ENCODE results near the gene EFNA1.

Gene EFNA1

DNA sequence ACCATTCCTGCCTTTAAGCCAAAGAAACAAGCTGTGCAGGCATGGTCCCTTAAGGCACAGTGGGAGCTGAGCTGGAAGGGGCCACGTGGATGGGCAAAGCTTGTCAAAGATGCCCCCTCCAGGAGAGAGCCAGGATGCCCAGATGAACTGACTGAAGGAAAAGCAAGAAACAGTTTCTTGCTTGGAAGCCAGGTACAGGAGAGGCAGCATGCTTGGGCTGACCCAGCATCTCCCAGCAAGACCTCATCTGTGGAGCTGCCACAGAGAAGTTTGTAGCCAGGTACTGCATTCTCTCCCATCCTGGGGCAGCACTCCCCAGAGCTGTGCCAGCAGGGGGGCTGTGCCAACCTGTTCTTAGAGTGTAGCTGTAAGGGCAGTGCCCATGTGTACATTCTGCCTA, 6.6 kb downstream of the EFNA1 start:
- peak overlapping the region; percentile 99 for H3K27ac ChIP-seq
- TF ChIP-seq, protein P1, sequence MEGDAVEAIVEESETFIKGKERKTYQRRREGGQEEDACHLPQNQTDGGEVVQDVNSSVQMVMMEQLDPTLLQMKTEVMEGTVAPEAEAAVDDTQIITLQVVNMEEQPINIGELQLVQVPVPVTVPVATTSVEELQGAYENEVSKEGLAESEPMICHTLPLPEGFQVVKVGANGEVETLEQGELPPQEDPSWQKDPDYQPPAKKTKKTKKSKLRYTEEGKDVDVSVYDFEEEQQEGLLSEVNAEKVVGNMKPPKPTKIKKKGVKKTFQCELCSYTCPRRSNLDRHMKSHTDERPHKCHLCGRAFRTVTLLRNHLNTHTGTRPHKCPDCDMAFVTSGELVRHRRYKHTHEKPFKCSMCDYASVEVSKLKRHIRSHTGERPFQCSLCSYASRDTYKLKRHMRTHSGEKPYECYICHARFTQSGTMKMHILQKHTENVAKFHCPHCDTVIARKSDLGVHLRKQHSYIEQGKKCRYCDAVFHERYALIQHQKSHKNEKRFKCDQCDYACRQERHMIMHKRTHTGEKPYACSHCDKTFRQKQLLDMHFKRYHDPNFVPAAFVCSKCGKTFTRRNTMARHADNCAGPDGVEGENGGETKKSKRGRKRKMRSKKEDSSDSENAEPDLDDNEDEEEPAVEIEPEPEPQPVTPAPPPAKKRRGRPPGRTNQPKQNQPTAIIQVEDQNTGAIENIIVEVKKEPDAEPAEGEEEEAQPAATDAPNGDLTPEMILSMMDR (IDR thresholded peaks at IDR 0.05): no peak
- TF ChIP-seq ZFX (IDR thresholded peaks at IDR 0.05; ENCODE audit: borderline replicate concordance): no peak

DNA sequence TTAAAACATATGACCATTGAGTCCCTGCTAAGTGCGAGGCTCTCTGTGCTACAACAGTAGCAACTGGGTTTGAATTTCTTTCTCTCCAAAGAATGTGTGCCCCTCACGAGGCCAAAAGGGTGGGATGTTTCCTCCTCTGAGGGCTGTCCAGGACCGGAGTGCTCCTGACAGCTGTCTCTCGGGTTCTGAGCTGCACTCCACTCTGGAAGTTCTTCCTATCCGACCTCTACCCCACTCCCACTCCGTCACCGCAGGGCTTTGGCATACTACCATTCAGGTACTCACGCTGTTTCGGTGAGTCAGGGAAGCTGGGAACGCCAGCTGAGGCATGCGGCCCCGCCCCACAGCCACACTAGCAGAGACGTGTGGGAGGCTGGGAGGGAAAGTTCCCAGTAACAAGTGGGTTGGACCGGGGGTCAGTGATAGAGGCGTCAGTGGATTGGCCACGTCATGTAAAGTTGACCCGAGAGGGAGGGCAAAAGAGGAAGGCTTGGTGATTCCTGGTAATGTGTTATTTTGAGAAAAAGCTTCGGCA, 7.3 kb downstream of the EFNA1 start:
- H3K27ac ChIP-seq: peak overlapping the region; percentile 99
- no peak for TF ChIP-seq ZFX (IDR thresholded peaks at IDR 0.05; ENCODE audit: borderline replicate concordance)
- TF ChIP-seq, protein P1 (IDR thresholded peaks at IDR 0.05): no peak

DNA sequence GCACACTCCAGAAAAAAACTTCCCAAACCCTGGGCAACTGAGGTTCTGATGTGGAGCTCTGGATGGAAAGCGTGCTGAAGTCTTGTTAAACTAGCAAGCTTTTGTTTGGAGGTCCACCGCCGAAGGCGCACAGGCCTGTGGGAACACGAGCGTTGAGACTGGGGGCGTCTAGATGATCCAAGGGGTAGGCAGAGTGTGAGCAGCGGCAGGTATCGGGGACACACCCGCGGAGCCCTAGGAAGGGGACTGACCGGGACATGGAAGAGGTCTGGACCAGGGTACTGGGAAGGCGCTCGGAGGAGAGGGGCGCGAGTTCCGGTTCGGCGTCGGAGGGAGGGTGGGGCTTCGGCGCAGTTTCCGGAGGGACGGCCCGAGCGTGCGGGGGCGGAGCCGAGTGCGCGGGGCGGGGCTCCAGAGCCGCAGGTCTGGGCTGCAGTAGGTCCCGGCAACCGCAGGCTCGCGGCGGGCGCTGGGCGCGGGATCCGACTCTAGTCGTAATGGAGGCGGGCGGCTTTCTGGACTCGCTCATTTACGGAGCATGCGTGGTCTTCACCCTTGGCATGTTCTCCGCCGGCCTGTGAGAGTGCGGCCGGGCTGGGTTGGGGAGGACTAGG, 7.8 kb downstream of the EFNA1 start, which contains the start of gene SLC50A1:
TSS of gene SLC50A1 (plus strand) at position 438 of the 614 bp plus-strand sequence. CDS start at position 498, 60 bp downstream.
- TF ChIP-seq, protein P1 (IDR thresholded peaks at IDR 0.05): peak; percentile 35; the same call in 1 of the 2 replicates
- no peak for TF ChIP-seq ZFX (IDR thresholded peaks at IDR 0.05; ENCODE audit: borderline replicate concordance)
- H3K27ac ChIP-seq: peak within 1 kb of the TSS; percentile 99

DNA sequence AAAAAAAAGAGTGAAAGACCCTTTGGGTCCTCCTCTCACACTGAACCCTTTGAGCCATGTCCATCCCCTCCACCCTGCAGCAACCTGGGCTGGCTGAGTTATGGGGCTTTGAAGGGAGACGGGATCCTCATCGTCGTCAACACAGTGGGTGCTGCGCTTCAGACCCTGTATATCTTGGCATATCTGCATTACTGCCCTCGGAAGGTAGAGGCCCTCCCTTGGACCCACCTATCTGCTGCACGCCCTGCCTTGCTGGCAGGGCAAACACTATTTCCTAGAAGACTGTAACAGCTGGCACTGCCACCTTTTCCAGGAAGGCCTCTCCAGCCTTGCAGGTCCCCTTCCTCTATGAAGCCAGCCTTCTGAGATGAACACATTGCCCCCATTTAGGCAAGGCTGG, 9.1 kb downstream of the EFNA1 start:
- peak overlapping the region; percentile 99 for H3K27ac ChIP-seq
- TF ChIP-seq, protein P1 (IDR thresholded peaks at IDR 0.05): no peak
- TF ChIP-seq ZFX (IDR thresholded peaks at IDR 0.05; ENCODE audit: borderline replicate concordance): no peak

DNA sequence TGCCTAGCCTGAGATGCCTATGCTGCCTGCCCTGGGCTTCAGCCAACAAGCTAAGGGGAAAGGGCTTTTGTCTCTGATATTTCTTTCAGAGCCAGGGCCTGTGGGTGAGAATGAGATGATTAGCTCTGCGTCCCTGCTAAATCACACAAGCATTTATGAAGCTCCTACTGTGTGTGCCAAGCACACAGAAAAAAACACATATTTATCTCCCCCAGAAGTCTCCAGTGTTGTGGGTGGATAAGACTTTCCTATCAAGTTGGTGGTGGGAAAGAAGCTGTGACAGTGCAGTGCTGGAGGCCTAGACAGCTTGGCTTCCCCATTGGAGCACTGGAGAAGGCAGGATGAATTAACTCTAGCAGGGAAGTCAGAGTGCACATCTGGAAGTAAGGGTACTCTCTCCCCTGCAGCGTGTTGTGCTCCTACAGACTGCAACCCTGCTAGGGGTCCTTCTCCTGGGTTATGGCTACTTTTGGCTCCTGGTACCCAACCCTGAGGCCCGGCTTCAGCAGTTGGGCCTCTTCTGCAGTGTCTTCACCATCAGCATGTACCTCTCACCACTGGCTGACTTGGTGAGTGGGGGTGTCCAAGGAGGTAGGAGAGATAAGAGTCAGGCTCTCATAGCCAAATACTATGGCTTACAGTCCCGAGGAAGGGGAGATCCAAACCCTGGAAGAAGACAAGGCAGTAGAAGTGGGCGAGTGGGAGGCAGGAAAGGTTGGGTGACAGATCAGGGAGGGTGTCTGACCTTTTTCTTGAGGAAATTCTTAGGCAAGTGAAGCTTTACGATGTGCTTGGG, 9.7 kb downstream of the EFNA1 start:
- H3K27ac ChIP-seq: peak overlapping the region; percentile 99
- no peak for TF ChIP-seq ZFX (IDR thresholded peaks at IDR 0.05; ENCODE audit: borderline replicate concordance)
- TF ChIP-seq, protein P1 (IDR thresholded peaks at IDR 0.05): no peak

DNA sequence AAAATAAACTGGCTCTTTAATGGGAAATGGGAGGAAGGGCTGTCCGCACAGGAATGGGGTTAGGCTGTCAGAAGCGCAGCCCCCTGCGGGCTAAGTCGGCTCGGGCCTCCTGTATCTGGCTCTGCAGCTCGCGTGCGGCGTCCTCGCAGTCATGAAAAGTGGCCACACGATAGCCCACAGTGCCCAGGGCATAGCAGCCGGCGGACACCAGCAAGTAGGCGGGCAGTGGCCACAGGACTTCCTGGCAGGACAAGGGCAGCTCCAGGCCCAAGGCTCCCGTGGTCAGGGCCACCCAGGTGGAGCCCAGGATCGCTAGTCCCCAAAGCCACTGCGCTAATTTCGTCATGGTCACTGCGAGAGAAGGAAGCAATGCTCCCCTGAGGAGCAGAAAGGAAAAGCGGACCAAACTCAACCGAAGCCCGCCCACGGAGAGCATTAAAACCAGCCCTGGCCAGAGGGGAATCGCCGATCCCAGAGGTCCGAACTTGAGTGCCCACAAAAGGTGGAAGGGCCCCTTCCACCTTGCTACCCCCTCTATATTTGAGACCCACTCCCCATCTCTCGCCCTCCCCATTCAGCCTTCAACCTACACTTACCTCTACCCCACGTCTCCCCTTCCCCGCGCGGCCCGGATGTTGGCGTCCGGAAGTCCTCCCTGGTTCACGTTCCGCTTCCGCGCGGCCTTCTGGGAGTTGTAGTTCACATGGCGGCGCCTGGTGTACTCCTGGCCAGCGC, 12.4 kb downstream of the EFNA1 start, which contains the start of gene DPM3:
TSS of gene DPM3 (minus strand) at position 637 of the 735 bp plus-strand sequence. CDS start at position 346, 291 bp downstream.
- no peak for TF ChIP-seq ZFX (IDR thresholded peaks at IDR 0.05; ENCODE audit: borderline replicate concordance)
- TF ChIP-seq, protein P1 (IDR thresholded peaks at IDR 0.05): no peak
- peak within 1 kb of the TSS; percentile 99 for H3K27ac ChIP-seq
